GM19455 (cell line): ENCODE data around the gene ARFGEF2.
"Not testable (repeated sequence)": the region's sequence is repeated elsewhere in the genome, so short reads cannot be mapped to it uniquely, and the experiment has no call there.

ENCODE experiments used
- ATAC-seq: cut with Tn5 transposase; IDR thresholded peaks from one replicate; pipeline ENCODE4 v1.9.1; 2021; ENCODE audit not compliant: unreplicated experiment

Gene ARFGEF2

DNA sequence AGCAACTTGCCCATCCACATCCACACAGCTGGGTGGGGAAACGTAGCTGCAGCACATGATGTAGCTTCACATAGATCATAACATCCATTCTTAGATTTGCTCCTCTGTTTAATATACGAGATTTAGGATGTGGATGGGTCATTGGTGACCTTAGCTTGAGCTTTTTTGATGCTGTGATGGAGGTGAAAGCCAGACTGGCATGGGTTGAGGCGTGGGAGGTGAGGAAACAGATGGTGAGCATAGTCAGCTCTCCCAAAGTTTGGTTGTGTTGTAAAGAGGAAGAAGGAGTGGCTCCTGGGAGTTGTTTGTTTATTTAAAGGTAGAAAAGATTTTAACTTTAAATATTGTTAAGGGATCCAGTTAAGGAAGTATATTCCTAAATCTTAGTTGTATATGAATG lies 5.3 kb downstream of the ARFGEF2 start:
- no peak for ATAC-seq

DNA sequence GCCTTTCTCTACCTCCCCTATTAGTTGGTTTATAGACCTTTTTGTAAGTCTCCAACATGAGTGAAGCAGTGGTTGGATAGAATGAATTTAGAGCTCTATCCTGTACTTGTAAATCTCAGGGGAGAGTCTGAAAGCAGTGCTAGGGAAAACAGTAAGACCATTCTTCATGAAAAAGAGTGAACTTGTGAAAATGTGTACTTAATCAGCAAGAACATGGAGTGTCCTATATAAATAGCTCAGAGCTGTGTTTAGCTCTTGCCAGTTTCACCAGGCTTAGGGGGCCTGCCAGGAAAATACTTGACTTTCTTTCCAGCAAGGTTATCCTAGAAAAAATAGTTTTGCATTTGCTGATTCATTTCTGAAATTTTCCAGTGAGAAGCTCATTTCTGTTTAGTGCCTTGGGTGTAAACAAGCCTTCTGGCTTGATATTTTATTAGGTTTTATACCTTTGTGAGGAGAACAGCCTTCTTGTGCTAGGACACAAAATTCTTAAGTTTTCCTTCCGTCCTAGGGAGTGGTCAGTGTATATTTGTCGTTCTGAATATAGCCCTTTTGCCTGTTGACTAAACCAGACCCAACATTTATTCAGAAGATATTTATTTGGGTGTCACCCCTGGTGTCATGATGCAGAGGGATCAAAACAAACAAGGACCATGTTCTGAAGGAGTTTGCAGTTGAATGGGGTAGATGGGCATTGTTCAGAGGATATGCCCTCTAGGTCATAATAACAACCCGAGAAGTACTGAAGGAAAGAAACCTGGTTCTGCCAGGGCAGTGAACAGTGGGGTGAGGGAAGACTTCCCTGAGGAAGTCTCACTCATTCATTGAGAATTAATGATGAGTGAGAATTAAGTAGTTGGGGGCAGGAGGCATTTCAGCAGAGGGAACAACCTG lies 7.6 kb downstream of the ARFGEF2 start:
- ATAC-seq: no peak

DNA sequence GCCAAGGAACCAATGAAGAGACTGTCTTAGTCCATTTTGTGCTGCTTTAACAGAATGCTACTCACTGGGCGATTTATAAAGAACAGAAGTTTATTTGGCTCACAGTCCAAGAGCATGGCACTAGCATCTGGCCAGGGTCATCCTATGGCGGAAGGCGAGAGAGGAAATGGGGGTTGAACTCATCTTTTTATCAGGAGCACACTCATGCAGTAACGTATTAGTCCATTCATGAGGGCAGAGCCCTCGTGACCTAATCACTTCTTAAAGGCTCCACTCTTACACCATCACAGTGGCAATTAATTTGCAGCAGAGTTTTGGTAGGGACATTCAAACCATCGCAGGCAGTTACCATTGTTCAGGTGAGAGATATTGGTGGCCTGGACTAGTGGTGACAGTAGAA lies 8.5 kb downstream of the ARFGEF2 start:
- ATAC-seq: no peak

- ATAC-seq: no peak
Observed at GRCh38 chr20:48930878-48931277, 9.4 kb downstream of the ARFGEF2 start.

DNA sequence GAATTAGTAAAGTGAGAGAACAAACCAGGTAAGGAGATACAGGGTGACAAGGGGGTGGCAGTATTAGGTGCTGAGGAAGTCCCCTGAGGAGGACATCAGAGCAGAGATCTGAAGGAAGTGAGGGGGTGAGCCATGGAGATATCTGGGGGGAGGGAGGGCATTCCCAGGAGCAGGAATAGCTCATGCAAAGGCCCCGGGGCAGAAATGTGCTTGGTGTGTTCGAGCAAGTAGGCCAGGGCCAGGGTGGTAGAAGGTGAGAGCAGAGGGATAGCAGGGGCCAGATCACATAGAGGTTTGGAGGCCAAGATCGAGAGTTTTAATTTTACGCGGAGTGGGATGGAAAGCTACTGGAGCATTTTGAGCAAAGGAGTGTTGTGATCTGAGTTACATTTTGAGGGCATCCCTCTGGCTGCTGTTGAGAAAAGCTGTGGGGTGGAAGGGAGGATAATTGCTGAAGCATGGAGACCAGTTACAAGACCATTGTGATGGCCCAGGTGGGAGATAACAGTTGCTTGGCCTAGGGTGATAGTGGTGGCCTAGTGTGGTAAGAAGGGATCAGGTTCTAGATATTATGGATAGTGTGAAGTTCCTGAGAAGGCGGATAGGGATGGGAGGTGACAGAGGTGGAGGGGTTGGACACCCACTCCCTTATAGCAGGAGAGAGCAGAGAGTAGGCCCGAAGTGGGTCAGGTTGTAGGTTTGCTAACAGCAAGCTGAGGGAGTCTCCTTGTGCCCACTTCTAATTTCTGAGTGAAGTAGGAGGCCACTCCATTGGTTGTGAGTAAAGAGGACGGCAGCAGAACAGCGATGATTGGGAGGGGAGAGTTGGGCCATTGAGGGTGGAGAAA lies 10.2 kb downstream of the ARFGEF2 start:
- ATAC-seq: no peak

GRCh38 chr20:48932375-48932941 lies 10.9 kb downstream of the ARFGEF2 start:
- ATAC-seq: no peak

DNA sequence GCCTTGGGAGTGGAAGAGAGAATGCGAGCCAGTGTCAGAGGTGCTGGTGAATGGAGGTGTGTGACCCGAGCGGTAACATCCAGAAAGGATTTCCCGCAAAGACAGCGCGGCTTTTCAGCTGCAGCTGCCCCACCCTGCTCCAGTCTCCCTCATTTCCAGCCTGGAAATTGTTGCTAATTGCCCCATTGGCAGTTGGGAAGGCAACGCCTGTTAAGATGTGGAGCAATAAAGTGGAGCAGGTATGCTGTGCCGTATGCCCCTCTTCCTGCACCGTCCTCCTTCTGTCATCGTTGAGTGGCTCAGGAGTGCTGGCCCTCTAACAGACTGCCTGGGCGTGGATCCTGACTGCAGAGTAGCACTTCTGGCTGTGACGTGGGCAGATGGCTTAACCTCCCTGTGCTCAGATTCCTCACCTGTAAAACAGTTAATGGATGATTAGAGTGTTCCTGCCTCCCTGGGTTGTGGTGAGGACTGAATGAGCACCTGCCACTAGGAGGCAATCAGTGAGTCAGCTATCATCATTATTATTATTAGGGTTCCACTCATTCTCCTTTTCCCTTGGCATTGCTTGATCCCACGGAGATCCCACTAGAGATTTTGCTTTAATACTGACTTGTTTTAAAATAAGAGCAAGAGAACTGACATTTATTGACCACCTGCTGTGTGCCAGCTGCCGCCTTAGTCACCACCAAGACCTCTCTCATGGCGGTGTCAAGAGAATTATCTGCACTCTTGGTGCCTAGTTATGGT lies 11.7 kb downstream of the ARFGEF2 start:
- no peak for ATAC-seq

DNA sequence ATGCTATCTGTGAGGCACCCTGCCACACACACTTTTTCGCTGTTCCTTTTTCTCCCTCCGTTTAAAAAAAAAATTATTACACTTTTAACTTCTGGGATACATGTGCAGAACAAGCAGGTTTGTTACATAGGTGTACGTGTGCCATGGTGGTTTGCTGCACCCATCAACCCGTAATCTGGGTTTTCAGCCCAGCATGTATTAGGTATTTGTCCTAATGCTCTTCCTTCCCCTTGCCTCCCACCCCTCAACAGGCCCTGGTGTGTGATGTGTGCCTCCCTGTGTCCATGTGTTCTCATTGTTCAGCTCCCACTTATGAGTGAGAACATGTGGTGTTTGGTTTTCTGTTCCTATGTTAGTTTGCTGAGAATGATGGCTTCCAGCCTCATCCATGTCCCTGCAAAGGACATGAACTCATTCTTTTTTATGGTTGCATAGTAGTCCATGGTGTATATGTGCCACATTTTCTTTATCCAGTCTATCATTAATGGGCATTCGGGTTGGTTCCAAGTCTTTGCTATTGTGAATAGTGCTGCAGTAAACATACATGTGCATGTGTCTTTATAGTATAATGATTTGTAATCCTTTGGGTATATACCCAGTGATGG lies 12.9 kb downstream of the ARFGEF2 start:
- not testable (repeated sequence) for ATAC-seq

DNA sequence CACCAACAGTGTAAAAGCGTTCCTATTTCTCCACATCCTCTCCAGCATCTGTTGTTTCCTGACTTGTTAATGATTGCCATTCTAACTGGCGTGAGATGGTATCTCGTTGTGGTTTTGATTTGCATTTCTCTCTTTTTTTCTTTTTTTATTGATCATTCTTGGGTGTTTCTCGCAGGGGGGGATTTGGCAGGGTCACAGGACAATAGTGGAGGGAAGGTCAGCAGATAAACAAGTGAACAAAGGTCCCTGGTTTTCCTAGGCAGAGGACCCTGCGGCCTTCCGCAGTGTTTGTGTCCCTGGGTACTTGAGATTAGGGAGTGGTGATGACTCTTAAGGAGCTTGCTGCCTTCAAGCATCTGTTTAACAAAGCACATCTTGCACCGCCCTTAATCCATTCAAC lies 13.5 kb downstream of the ARFGEF2 start:
- not testable (repeated sequence) for ATAC-seq

DNA sequence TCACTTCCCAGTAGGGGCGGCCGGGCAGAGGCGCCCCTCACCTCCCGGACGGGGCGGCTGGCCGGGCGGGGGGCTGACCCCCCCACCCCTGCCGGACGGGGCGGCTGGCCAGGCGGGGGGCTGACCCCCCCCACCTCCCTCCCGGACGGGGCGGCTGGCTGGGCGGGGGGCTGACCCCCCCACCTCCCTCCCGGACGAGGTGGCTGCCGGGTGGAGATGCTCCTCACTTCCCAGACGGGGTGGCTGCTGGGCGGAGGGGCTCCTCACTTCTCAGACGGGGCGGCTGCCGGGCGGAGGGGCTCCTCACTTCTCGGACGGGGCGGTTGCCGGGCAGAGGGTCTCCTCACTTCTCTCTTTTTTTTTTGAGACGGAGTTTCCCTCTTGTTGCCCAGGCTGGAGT lies 14.7 kb downstream of the ARFGEF2 start:
- ATAC-seq: not testable (repeated sequence)

DNA sequence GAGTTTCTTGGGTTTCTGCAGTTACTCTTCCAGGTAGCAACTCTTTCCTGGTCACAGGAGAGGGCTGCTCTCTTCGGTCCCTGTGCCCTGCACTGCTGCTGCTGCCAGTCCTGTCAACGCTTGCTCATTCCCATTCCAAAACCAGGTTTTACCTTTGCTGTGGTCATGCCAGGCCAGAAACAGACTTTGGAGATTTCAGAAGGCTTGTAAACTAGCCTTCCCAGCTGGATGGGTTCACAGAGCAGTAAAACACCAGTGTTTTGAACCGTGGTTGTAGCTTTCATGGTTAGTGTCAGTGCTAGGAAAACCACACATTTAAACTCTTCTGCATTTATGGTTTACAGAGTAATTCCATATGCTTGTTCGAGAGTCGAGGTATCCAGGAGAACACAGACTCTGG lies 16.2 kb downstream of the ARFGEF2 start:
- no peak for ATAC-seq

DNA sequence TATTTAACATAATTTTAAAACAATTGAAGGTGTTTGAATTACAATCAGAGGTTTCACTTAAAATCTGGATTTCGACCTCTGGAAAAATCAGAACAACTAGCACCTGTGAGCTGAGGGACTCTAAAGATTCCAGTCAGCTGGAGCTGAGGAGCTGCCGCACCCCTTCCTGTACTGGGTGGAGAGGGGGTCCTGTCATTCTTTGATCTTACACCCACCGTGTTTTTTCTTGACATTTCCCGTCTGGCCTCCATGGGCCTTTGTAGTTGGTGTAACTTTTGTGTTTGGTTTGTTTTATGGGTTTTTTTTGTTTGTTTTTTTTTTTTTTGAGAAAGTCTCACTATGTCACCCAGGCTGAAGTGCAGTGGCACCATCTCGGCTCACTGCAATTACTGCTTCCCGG lies 17.2 kb downstream of the ARFGEF2 start:
- ATAC-seq: no peak

- no peak for ATAC-seq
Observed at GRCh38 chr20:48940170-48940569, 18.7 kb downstream of the ARFGEF2 start.

GRCh38 chr20:48941467-48941866 lies 20.0 kb downstream of the ARFGEF2 start:
- ATAC-seq: no peak

- ATAC-seq: no peak
Observed at GRCh38 chr20:48942730-48943129, 21.2 kb downstream of the ARFGEF2 start.

DNA sequence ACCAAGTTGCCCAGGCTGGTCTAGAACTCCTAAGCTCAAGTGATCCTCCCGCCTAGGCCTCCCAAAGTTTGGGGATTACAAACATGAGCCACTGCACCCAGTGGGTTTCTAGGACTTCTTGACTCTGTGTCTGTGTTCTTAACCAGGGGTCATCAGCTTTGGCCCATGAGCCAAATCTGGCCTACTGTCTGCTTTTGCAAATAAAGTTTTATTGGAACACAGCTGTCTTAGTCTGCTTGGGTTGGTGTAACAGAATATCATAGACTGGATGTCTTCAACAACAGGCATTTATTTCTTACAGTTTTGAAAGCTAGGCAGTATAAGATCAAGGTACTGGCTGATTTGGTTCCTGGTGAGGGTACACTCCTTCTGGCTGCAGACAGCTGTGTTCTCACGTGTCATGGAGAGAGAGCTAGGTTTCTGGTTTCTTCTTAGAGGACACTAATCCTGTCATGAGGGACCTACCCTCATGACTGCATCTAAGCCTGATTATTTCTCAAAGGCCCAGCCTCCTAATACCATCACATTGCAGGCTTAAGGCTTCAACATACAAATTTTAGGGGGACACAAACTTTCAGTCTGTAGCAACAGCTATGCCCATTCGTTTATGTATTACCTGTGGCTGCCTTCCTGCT lies 23.3 kb downstream of the ARFGEF2 start:
- no peak for ATAC-seq

DNA sequence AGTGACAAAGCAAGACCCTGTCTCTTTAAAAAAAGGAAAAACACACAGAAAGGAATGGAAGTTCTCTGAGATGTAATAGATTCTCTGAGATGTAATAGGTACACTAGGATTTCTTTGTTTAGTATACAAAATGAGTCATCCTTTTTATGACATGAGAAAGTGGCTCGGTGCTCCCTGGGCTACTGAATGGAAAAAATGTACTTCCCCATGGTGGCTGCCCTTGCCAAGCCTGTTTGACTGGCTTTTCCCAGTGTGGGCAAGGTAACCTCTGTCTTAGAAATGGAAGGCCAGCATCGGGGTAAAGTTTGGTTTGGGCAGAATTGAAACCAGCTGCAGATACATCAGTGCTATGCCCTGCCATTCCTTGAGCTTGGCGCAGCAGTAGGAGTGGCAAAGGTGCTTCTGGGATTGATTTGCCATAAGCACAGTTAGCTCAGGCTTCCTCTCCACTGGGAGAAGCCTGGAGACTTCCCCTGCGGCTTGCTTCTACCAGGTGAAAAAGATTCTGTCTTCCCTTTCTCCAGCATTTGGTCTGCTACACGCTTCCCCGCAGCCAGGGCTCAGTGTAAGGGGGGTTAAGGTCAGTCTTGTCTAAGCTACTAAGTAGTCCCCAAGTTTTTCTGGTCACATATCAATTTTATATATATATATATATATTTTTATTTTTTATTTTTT lies 24.5 kb downstream of the ARFGEF2 start:
- no peak for ATAC-seq

DNA sequence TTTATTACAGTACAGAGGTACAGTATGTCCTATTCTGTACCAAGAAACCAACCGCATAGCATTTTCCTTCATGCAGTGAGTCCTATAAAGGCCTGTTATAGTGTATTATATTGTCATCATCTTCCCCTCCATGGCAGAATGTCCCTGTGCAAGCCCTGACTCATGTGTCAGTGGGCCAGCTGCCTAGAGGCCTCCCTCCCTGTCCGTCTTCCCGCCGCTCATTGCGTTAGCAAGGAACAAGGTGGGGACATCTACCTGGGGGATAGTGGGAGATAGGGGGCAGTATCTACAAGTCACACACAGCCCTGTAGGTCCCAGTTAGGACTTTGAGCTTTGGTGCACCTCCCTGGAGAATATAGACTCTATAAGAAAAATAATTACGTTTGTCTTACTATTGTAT lies 27.1 kb downstream of the ARFGEF2 start:
- no peak for ATAC-seq

- ATAC-seq: no peak
Observed at GRCh38 chr20:48949304-48950170, 28.0 kb downstream of the ARFGEF2 start.
